ENCODE results near the gene SLC49A3. TPM values are rescaled to one million over a fixed set of nuclear protein-coding genes. Genes with fewer than 3 reads are reported as not detected.

The SLC49A3 gene
- total RNA-seq, 1 donor = 5.6 TPM

GRCh38 chr4:658681-659667 lies 30.0 kb downstream of the SLC49A3 start:
- no peak for TF ChIP-seq CTCF (IDR thresholded peaks at IDR 0.05; ENCODE audit: insufficient read depth, low read length)
- no peak for DNase-seq (ENCODE audit: low read depth)

GRCh38 chr4:657834-658667 lies 30.9 kb downstream of the SLC49A3 start:
- H3K4me3 ChIP-seq (ENCODE audit: low read depth, low read length) = no peak overlapping the region
- no peak for DNase-seq (ENCODE audit: low read depth)
- TF ChIP-seq CTCF (IDR thresholded peaks at IDR 0.05; ENCODE audit: insufficient read depth, low read length) = no peak

More at GRCh38 chr4:658681-659667, 30.0 kb downstream of the SLC49A3 start:
- H3K4me3 ChIP-seq (ENCODE audit: low read depth, low read length) = no peak overlapping the region

GRCh38 chr4:657338-657833 lies 31.6 kb downstream of the SLC49A3 start:
- no peak for TF ChIP-seq CTCF (IDR thresholded peaks at IDR 0.05; ENCODE audit: insufficient read depth, low read length)
- no peak for DNase-seq (ENCODE audit: low read depth)
- no peak overlapping the region for H3K4me3 ChIP-seq (ENCODE audit: low read depth, low read length)

GRCh38 chr4:656436-657337 lies 32.3 kb downstream of the SLC49A3 start:
- no peak for TF ChIP-seq CTCF (IDR thresholded peaks at IDR 0.05; ENCODE audit: insufficient read depth, low read length)
- H3K4me3 ChIP-seq (ENCODE audit: low read depth, low read length) = no peak overlapping the region
- no peak for DNase-seq (ENCODE audit: low read depth)

GRCh38 chr4:655464-656151 lies 33.3 kb downstream of the SLC49A3 start:
- H3K4me3 ChIP-seq (ENCODE audit: low read depth, low read length) = no peak overlapping the region
- no peak for DNase-seq (ENCODE audit: low read depth)
- no peak for TF ChIP-seq CTCF (IDR thresholded peaks at IDR 0.05; ENCODE audit: insufficient read depth, low read length)
